Measurements from ENCODE around the gene ADARB1. TPM values are rescaled to one million over a fixed set of nuclear protein-coding genes. Genes with fewer than 3 reads are reported as not detected.

The ADARB1 gene
- total RNA-seq, 1 experiment from 2014 or later: 31.9 TPM

DNA sequence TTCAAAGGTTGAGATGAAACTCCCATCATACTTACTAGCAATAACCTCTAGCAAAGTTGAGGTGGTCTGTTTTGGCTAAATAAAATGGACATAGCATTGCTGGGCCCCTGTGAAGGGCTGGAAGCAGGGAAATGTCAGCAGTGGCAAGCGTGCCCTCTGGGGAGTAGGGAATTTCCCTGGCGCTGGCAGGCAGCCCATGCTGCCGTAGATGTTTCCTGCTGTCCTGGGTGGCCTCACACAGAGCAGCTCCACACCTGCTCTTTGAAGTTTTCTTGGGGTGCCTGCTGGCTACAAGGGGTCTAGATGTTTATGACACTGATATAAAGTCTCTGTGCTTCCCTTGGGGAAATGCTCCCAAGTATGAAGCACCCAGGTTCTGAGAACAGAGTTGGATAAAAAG is 30.2 kb downstream of the ADARB1 start:
- no peaks in the 10 kb centered on the region for H3K27me3 ChIP-seq (replicated peaks; ENCODE audit: insufficient read depth, low read depth, low read length, poor library complexity)
- DNase-seq (ENCODE audit: low spot score): peak; percentile 20
- no peak overlapping the region for H3K4me3 ChIP-seq (ENCODE audit: low read depth, low read length, poor library complexity, severe bottlenecking)
- H3K4me1 ChIP-seq (ENCODE audit: insufficient read depth, low read length, poor library complexity, severe bottlenecking): peaks cover 55% of the 10 kb centered on the region
- H3K36me3 ChIP-seq (ENCODE audit: insufficient read depth, low read length, poor library complexity, severe bottlenecking): no peaks in the 10 kb centered on the region
- ChIA-PET CTCF (no interaction called here), POLR2A (ENCODE audit: low non-redundant PET) (no interaction called here)
- no TSS peak for BruUV-seq (replicated peaks)
- peak overlapping the region; percentile 56 for H3K27ac ChIP-seq (ENCODE audit: low read depth, low read length, poor library complexity, severe bottlenecking)
- H3K9me3 ChIP-seq (ENCODE audit: low read depth, low read length, poor library complexity, severe bottlenecking): no peaks in the 10 kb centered on the region
- intact Hi-C loops (cut with micrococcal nuclease; ENCODE audit: unreplicated experiment): no loop called here
- TF ChIP-seq EZH2 (IDR thresholded peaks at IDR 0.05; ENCODE audit: borderline replicate concordance, low read depth, low read length, poor library complexity, severe bottlenecking): no peak
- TF ChIP-seq CTCF (conservative IDR thresholded peaks at IDR 0.05; ENCODE audit: low read depth, low read length): no peak

GRCh38 chr21:45105906-45106485 is 31.6 kb downstream of the ADARB1 start:
- CTCF ChIA-PET: interaction anchor here (1.6 kb wide), 1 partner anchor 22 kb away, joined by 5 read pairs; no protein-coding TSS in a partner anchor
- H3K9me3 ChIP-seq (ENCODE audit: low read depth, low read length, poor library complexity, severe bottlenecking): no peaks in the 10 kb centered on the region
- POLR2A ChIA-PET (ENCODE audit: low non-redundant PET): no interaction called here

GRCh38 chr21:45108034-45108790 is 33.8 kb downstream of the ADARB1 start:
- ChIA-PET POLR2A (ENCODE audit: low non-redundant PET) (no interaction called here), CTCF (no interaction called here)
- TF ChIP-seq EZH2 (IDR thresholded peaks at IDR 0.05; ENCODE audit: borderline replicate concordance, low read depth, low read length, poor library complexity, severe bottlenecking) (no peak), CTCF (conservative IDR thresholded peaks at IDR 0.05; ENCODE audit: low read depth, low read length) (no peak)
- H3K27ac ChIP-seq (ENCODE audit: low read depth, low read length, poor library complexity, severe bottlenecking): no peak overlapping the region
- H3K9me3 ChIP-seq (ENCODE audit: low read depth, low read length, poor library complexity, severe bottlenecking): no peaks in the 10 kb centered on the region
- H3K4me1 ChIP-seq (ENCODE audit: insufficient read depth, low read length, poor library complexity, severe bottlenecking): peaks cover 39% of the 10 kb centered on the region
- no peaks in the 10 kb centered on the region for H3K36me3 ChIP-seq (ENCODE audit: insufficient read depth, low read length, poor library complexity, severe bottlenecking)
- intact Hi-C loops (cut with micrococcal nuclease; ENCODE audit: unreplicated experiment): no loop called here
- no TSS peak for BruUV-seq (replicated peaks)
- H3K27me3 ChIP-seq (replicated peaks; ENCODE audit: insufficient read depth, low read depth, low read length, poor library complexity): no peaks in the 10 kb centered on the region
- no peak for DNase-seq (ENCODE audit: low spot score)
- no peak overlapping the region for H3K4me3 ChIP-seq (ENCODE audit: low read depth, low read length, poor library complexity, severe bottlenecking)

More at GRCh38 chr21:45105906-45106485, 31.6 kb downstream of the ADARB1 start:
- H3K4me3 ChIP-seq (ENCODE audit: low read depth, low read length, poor library complexity, severe bottlenecking): no peak overlapping the region
- intact Hi-C loops (cut with micrococcal nuclease; ENCODE audit: unreplicated experiment): no loop called here
- peak; percentile 74 for DNase-seq (ENCODE audit: low spot score)
- TF ChIP-seq EZH2 (IDR thresholded peaks at IDR 0.05; ENCODE audit: borderline replicate concordance, low read depth, low read length, poor library complexity, severe bottlenecking) (no peak), CTCF (conservative IDR thresholded peaks at IDR 0.05; ENCODE audit: low read depth, low read length) (no peak)
- peak overlapping the region; percentile 42 for H3K27ac ChIP-seq (ENCODE audit: low read depth, low read length, poor library complexity, severe bottlenecking)
- H3K36me3 ChIP-seq (ENCODE audit: insufficient read depth, low read length, poor library complexity, severe bottlenecking): no peaks in the 10 kb centered on the region
- BruUV-seq (replicated peaks): no TSS peak
- H3K27me3 ChIP-seq (replicated peaks; ENCODE audit: insufficient read depth, low read depth, low read length, poor library complexity): no peaks in the 10 kb centered on the region
- peaks cover 57% of the 10 kb centered on the region for H3K4me1 ChIP-seq (ENCODE audit: insufficient read depth, low read length, poor library complexity, severe bottlenecking)
